Choroid plexus epithelial cell (primary cell): ENCODE results near the gene HBEGF.

ENCODE experiments used
- DNase-seq: peaks from one replicate; pipeline ENCODE4 v3.0.0-alpha.2; 2010; ENCODE audit warnings: low read depth
- H3K4me3 ChIP-seq: 2 replicates; pipeline ENCODE4 v1.5.1; 2011; ENCODE audit warnings: low read depth, mild to moderate bottlenecking, control low read depth, low read length, moderate library complexity
- TF ChIP-seq, protein P1 (sequence below): conservative IDR thresholded peaks from 2 replicates; pipeline ENCODE4 v1.5.1; 2011; ENCODE audit warnings: low read depth, mild to moderate bottlenecking, control low read depth, inconsistent platforms, low read length, moderate library complexity

Gene HBEGF

DNA sequence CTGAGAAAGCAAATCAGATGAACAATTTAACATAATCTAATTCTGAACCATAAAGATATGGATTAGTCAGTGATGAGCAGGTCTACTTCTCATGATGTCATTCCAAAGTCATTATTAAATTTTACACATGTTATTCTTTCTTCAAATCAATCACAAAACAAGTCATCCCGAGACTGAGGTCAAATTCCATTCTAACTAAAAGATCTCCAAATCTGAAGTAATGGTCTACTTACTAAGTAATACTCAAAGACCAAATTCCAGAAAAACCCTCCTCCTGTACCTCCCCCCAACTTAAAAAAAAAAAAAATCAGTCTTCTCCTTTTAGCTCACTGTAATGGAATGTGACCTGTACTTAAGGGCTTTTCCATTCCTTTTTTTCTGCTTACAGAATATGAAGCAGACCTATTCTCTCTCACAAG lies 48.2 kb downstream of the HBEGF start:
- peak; percentile 78 for DNase-seq
- no peak overlapping the region for H3K4me3 ChIP-seq
- TF ChIP-seq, protein P1, sequence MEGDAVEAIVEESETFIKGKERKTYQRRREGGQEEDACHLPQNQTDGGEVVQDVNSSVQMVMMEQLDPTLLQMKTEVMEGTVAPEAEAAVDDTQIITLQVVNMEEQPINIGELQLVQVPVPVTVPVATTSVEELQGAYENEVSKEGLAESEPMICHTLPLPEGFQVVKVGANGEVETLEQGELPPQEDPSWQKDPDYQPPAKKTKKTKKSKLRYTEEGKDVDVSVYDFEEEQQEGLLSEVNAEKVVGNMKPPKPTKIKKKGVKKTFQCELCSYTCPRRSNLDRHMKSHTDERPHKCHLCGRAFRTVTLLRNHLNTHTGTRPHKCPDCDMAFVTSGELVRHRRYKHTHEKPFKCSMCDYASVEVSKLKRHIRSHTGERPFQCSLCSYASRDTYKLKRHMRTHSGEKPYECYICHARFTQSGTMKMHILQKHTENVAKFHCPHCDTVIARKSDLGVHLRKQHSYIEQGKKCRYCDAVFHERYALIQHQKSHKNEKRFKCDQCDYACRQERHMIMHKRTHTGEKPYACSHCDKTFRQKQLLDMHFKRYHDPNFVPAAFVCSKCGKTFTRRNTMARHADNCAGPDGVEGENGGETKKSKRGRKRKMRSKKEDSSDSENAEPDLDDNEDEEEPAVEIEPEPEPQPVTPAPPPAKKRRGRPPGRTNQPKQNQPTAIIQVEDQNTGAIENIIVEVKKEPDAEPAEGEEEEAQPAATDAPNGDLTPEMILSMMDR: no peak

DNA sequence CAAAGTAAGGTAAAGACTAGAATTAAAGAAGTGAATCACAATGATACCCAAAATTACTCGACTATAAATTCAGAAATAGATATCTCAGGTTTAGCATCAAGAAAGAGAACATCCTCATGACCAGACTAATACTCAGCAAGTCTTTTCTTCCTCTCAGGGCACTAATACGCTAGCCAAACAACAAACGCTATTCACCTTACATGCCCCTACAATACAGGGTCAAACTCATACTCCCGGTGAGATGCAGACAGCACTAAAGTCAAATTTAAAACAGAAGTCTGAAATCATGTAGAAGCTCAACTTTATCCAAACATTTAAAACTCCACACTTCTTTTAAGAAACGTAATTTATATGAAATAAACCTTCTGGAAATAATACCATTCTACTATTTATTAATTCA lies 49.1 kb downstream of the HBEGF start:
- TF ChIP-seq, protein P1: no peak
- H3K4me3 ChIP-seq: no peak overlapping the region
- no peak for DNase-seq

DNA sequence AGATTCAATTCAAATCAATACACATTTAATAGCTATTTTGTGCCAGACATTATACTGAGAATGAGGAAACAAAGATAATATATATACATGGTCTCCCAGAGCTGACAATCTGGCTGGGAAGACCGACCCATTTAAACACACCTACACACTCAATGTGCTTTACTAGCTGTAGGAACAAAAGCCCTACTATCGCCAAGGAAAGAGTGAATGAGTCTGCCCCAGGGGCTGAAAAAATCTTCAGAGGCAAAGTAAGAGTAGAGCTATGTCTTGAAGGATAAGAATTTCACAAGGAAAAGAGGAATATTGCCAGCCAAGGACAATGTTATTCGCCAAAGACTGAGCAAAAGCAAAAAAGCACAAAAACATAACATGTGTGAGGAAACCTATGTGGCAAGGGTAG lies 50.1 kb downstream of the HBEGF start:
- no peak overlapping the region for H3K4me3 ChIP-seq

DNA sequence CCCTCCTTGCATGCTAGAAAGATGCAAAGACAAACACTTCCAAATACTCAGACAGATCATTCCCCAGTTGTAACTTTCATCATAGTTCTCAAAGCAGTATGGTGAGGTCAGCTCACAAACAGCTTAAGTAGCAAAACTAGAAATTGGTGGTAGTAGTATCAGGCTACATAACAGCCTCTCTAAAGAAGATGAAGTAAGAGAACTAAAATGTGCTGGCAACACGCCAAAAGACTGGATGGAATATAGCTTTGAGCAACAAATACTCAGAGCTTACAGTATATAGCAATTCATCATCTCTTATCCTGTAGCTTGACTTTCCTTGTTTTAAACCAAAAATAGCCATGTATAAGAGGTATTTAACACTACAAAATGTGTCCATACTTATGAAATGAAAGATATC lies 51.0 kb downstream of the HBEGF start:
- TF ChIP-seq, protein P1: no peak
- peak; percentile 99 for DNase-seq

More for the DNA sequence above, 50.1 kb downstream of the HBEGF start:
- TF ChIP-seq, protein P1: no peak
- DNase-seq: no peak

DNA sequence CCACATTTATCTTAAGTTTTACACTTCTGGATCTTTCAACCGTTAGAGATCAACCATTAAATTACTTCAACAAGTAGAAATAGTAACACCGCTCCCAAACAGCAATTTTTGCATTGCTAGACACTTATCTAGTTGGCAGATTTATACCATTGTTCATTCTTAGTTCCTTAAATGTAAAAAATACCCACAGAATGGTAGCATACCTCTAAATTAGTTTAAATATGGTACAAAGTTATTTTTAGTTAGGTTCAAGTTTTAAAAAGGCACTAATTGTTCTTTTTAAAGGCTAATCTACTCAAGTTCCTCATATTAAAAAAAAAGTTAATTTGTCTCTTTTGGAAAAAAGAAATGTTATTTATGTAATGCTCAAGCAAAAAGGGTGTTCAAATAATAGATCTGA lies 51.6 kb downstream of the HBEGF start:
- no peak overlapping the region for H3K4me3 ChIP-seq
- TF ChIP-seq, protein P1: no peak
- no peak for DNase-seq

More for the DNA sequence above, 51.0 kb downstream of the HBEGF start:
- no peak overlapping the region for H3K4me3 ChIP-seq

DNA sequence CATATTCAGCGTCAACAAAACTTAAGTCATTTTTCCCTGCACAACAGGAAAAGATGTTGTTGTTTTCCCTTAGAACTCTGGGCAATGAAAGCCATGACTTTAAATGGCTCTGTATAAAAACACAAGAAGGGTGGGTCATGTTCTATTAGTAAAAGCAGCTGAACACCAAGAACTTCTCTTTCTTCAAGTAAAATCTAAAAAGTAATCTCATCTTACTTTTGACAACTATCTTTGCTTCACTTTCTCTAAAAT lies 52.6 kb downstream of the HBEGF start:
- DNase-seq: no peak
- TF ChIP-seq, protein P1: no peak
- H3K4me3 ChIP-seq: no peak overlapping the region

DNA sequence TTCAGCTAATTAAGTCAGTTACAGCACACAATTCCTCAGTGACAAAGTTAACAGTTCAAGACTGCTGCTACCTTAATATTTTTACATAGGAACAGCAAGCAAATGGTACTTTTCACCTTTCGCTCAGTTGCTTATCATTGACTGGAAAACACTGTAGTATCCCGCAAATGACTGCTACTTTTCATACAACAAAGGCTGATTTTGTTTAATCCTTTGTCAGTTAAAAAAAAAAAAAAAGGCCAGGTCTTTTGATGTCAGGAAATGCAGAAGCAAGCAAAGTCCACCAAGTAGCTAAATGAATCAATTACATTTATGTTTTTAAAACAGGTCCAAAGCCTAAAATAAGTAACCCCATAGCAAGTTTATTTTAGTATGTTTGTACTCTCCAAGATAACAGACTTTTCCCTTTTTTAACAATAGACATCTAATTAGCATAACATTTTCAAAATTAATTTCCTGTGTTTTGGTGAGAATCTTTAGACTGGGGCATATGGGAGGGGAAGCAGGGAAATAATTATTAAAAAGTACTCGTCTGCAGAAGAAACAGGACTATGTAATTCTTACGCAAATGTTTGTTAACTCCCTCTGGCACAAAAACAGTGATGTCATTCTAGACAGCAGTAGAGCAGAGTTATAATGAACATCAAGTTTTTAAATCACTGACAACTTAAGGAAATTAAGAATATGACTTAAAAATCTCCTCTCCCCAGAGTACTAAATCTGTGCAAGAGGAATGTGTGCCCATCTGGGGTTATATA lies 53.1 kb downstream of the HBEGF start:
- peak; percentile 67 for DNase-seq
- H3K4me3 ChIP-seq: no peak overlapping the region
- TF ChIP-seq, protein P1: no peak
